ENCODE data around the gene MAN2B2. TPM values are rescaled to one million over a fixed set of nuclear protein-coding genes. Genes with fewer than 3 reads are reported as not detected.

The MAN2B2 gene
- total RNA-seq, 4 donors from 2014 or later: 32.7 to 95.3 (median 80.2) TPM

- no peaks in the 10 kb centered on the region for H3K9me3 ChIP-seq
- no peak for TF ChIP-seq CTCF (IDR thresholded peaks at IDR 0.05)
- TF ChIP-seq POLR2A (IDR thresholded peaks at IDR 0.05): no peak
- no peak overlapping the region for H3K27ac ChIP-seq
- intact Hi-C loops (cut with DNase I): no loop called here
- WGBS, 2 donors: 85 to 96% methylated on average over 10 to 12 of the region's 12 CpGs
- H3K36me3 ChIP-seq: peaks cover 29 to 30% of the 10 kb centered on the region in 2 donors
- no peaks in the 10 kb centered on the region for H3K27me3 ChIP-seq
- H3K4me3 ChIP-seq (replicated peaks in 1 of 3): no peak overlapping the region
- no peak for DNase-seq
- no peaks in the 10 kb centered on the region for H3K4me1 ChIP-seq
These were observed 28.1 kb downstream of the MAN2B2 start for GRCh38 chr4:6603128-6603527.

- TF ChIP-seq CTCF (IDR thresholded peaks at IDR 0.05) (no peak), POLR2A (IDR thresholded peaks at IDR 0.05) (no peak)
- Histone ChIP-seq H3K4me1 (no peaks in the 10 kb centered on the region), H3K27ac (no peak overlapping the region), H3K36me3 (peaks cover 30 to 31% of the 10 kb centered on the region in 2 donors), H3K9me3 (no peaks in the 10 kb centered on the region), H3K4me3 (replicated peaks in 1 of 3) (no peak overlapping the region), H3K27me3 (no peaks in the 10 kb centered on the region)
- 100% methylated on average over 2 to 4 of the region's 8 CpGs for whole genome bisulfite sequencing, 2 donors
- intact Hi-C loops (cut with DNase I): no loop called here
- no peak for DNase-seq
These were observed 30.1 kb downstream of the MAN2B2 start for GRCh38 chr4:6605114-6605513.

- Histone ChIP-seq H3K27me3 (no peaks in the 10 kb centered on the region), H3K4me1 (no peaks in the 10 kb centered on the region), H3K9me3 (no peaks in the 10 kb centered on the region), H3K36me3 (peaks cover 33 to 35% of the 10 kb centered on the region in 2 donors), H3K4me3 (replicated peaks in 1 of 3) (no peak overlapping the region), H3K27ac (no peak overlapping the region)
- 96% methylated on average over 2 of the region's 2 CpGs for WGBS, 2 donors
- intact Hi-C loops (cut with DNase I): no loop called here
- no peak for DNase-seq
- TF ChIP-seq CTCF (IDR thresholded peaks at IDR 0.05) (no peak), POLR2A (IDR thresholded peaks at IDR 0.05) (no peak)
These were observed 30.6 kb downstream of the MAN2B2 start for GRCh38 chr4:6605605-6606004.

GRCh38 chr4:6606465-6607235 is 31.7 kb downstream of the MAN2B2 start:
- Histone ChIP-seq H3K27ac (no peak overlapping the region), H3K27me3 (no peaks in the 10 kb centered on the region), H3K36me3 (peaks cover 39 to 41% of the 10 kb centered on the region in 2 donors), H3K9me3 (no peaks in the 10 kb centered on the region), H3K4me1 (no peaks in the 10 kb centered on the region), H3K4me3 (replicated peaks in 1 of 3) (no peak overlapping the region)
- TF ChIP-seq CTCF (IDR thresholded peaks at IDR 0.05): no peak
- TF ChIP-seq POLR2A (IDR thresholded peaks at IDR 0.05): no peak
- intact Hi-C loops (cut with DNase I): no loop called here
- WGBS, 2 donors: 84 to 87% methylated on average over 3 to 10 of the region's 10 CpGs
- DNase-seq: no peak

GRCh38 chr4:6607368-6608055 is 32.5 kb downstream of the MAN2B2 start:
- peaks cover 33 to 42% of the 10 kb centered on the region in 2 donors for H3K36me3 ChIP-seq
- intact Hi-C loops (cut with DNase I): no loop called here

More at GRCh38 chr4:6607368-6608055, 32.5 kb downstream of the MAN2B2 start:
- TF ChIP-seq POLR2A (IDR thresholded peaks at IDR 0.05) (no peak), CTCF (IDR thresholded peaks at IDR 0.05) (no peak)
- 94 to 96% methylated on average over 13 of the region's 13 CpGs for WGBS, 2 donors
- Histone ChIP-seq H3K4me1 (no peaks in the 10 kb centered on the region), H3K9me3 (no peaks in the 10 kb centered on the region), H3K4me3 (replicated peaks in 1 of 3) (no peak overlapping the region), H3K27ac (no peak overlapping the region), H3K27me3 (no peaks in the 10 kb centered on the region)
- DNase-seq: no peak
